H1 (cell line): ENCODE data around the gene RSKR. TPM values are rescaled to one million over a fixed set of nuclear protein-coding genes. Genes with fewer than 3 reads are reported as not detected.
A peak's percentile ranks its signal among the peaks of the same experiment; 100 is the strongest.

Experiments
- CTCF ChIA-PET: fragments of 300-600 bp; sonication (Branson Sonifier 250); formaldehyde crosslinking; loops from one replicate; lab custom pipeline; 2021; ENCODE audit not compliant: partially characterized antibody; lab: Charles Lee
- POLR2A ChIA-PET: fragments of 300-600 bp; sonication (Branson Sonifier 250); formaldehyde crosslinking; loops from one replicate; lab custom pipeline; 2021; ENCODE audit warnings: inconsistent platforms; ENCODE audit not compliant: partially characterized antibody; lab: Charles Lee
- DNase-seq, 2 experiments: peaks; one replicate each; pipeline versions ENCODE4 v3.0.0 to v3.0.0-alpha.2; 2010 to 2022; ENCODE audit warnings: low spot score in 2 of 2, low read depth in 1 of 2, mixed read lengths in 1 of 2
- FAIRE-seq: peaks from 2 replicates; lab custom pipeline; 2011; peaks lifted over from hg19 to GRCh38; lab: Jason Lieb, UNC
- H2AFZ ChIP-seq: 2 replicates; pipeline ENCODE4 v1.8.1; 2012; ENCODE audit warnings: low read length, inconsistent platforms
- H2AK5ac ChIP-seq: 2 replicates; pipeline ENCODE4 v1.6.1; 2013; ENCODE audit warnings: low read depth, low read length
- H2BK120ac ChIP-seq: replicated peaks from 2 replicates; pipeline ENCODE3; 2013; ENCODE audit warnings: low read depth, low read length, inconsistent platforms
- H2BK12ac ChIP-seq: 2 replicates; pipeline ENCODE4 v1.6.1; 2013; ENCODE audit warnings: low read depth, low read length
- H2BK15ac ChIP-seq: 2 replicates; pipeline ENCODE4 v1.6.1; 2013; ENCODE audit warnings: low read length
- H2BK20ac ChIP-seq: 2 replicates; pipeline ENCODE4 v1.6.1; 2013; ENCODE audit warnings: low read length
- H2BK5ac ChIP-seq: 2 replicates; pipeline ENCODE4 v1.6.1; 2013; ENCODE audit warnings: low read depth, low read length
- H3K14ac ChIP-seq: 2 replicates; pipeline ENCODE4 v1.6.1; 2013; ENCODE audit warnings: inconsistent platforms; ENCODE audit not compliant: insufficient read length
- H3K18ac ChIP-seq: 2 replicates; pipeline ENCODE4 v1.6.1; 2013; ENCODE audit warnings: low read length; ENCODE audit errors: extremely low read depth
- H3K23ac ChIP-seq: 2 replicates; pipeline ENCODE4 v1.6.1; 2013; ENCODE audit warnings: inconsistent platforms; ENCODE audit not compliant: insufficient read length
- H3K23me2 ChIP-seq: 2 replicates; pipeline ENCODE4 v1.6.1; 2013; ENCODE audit warnings: low read depth, low read length
- H3K27ac ChIP-seq: 2 replicates; pipeline ENCODE4 v1.6.1; 2011; ENCODE audit warnings: low read depth, low read length, inconsistent platforms
- H3K27me3 ChIP-seq, 4 experiments: replicated peaks in 1 of 4; 1 replicate in 1 of 4; 2 replicates in 3 of 4; pipeline versions ENCODE4 v1.6.1 to v1.8.1; 2011 to 2013; ENCODE audit warnings: low read length in 3 of 4, mild to moderate bottlenecking in 3 of 4, inconsistent platforms in 2 of 4, mixed read lengths in 2 of 4, moderate library complexity in 1 of 4; ENCODE audit not compliant: control insufficient read depth in 3 of 4, insufficient read depth in 3 of 4; ENCODE audit errors: extremely low read depth in 1 of 4
- H3K36me3 ChIP-seq, 4 experiments: 2 replicates each; pipeline versions ENCODE4 v1.6.1 to v1.8.1; 2011 to 2013; ENCODE audit warnings: mild to moderate bottlenecking in 4 of 4, low read length in 3 of 4, moderate library complexity in 2 of 4, control low read depth in 1 of 4, inconsistent platforms in 1 of 4; ENCODE audit not compliant: insufficient read depth in 4 of 4, control insufficient read depth in 2 of 4
- H3K4ac ChIP-seq: replicated peaks from 2 replicates; pipeline ENCODE3; 2013; ENCODE audit warnings: low read length, low read depth, mixed read lengths, inconsistent platforms; ENCODE audit not compliant: insufficient read length
- H3K4me1 ChIP-seq, 4 experiments: replicated peaks in 1 of 4; 1 replicate in 1 of 4; 2 replicates in 3 of 4; pipeline versions ENCODE4 v1.6.1 to v1.8.1; 2011 to 2013; ENCODE audit warnings: low read length in 3 of 4, inconsistent platforms in 2 of 4, mixed read lengths in 1 of 4; ENCODE audit not compliant: insufficient read depth in 4 of 4, control insufficient read depth in 3 of 4
- H3K4me2 ChIP-seq, 2 experiments: 2 replicates each; pipeline versions ENCODE4 v1.6.1 to v1.8.1; 2011 to 2013; ENCODE audit warnings: low read depth in 2 of 2, low read length in 2 of 2, control low read depth in 1 of 2, inconsistent platforms in 1 of 2, mild to moderate bottlenecking in 1 of 2; ENCODE audit not compliant: insufficient read depth in 1 of 2
- H3K4me3 ChIP-seq, 4 experiments: fragments of 200-600, 300-600 bp in 1 of 4; sonication (generic), shearing (Covaris generic), sonication (Bioruptor Twin) in 1 of 4; 2 replicates each; pipeline versions ENCODE4 v1.5.1 to v1.8.1; 2011 to 2016; ENCODE audit warnings: low read length in 4 of 4, low read depth in 3 of 4, control low read depth in 2 of 4, inconsistent platforms in 2 of 4, mild to moderate bottlenecking in 2 of 4, mixed read lengths in 1 of 4, moderate library complexity in 1 of 4; ENCODE audit not compliant: insufficient read depth in 2 of 4; ENCODE audit errors: extremely low read depth in 1 of 4
- H3K56ac ChIP-seq: replicated peaks from 2 replicates; pipeline ENCODE3; 2013; ENCODE audit warnings: low read depth, mild to moderate bottlenecking, mixed read lengths, low read length, inconsistent platforms; ENCODE audit not compliant: insufficient read length
- H3K79me1 ChIP-seq: 2 replicates; pipeline ENCODE4 v1.6.1; 2013; ENCODE audit warnings: low read depth, low read length, control low read depth
- H3K79me2 ChIP-seq, 2 experiments: 2 replicates each; pipeline versions ENCODE4 v1.6.1 to v1.8.1; 2012 to 2013; ENCODE audit warnings: low read length in 2 of 2, mild to moderate bottlenecking in 2 of 2, inconsistent platforms in 1 of 2; ENCODE audit not compliant: insufficient read depth in 2 of 2, control insufficient read depth in 1 of 2
- H3K9ac ChIP-seq, 4 experiments: replicated peaks in 1 of 4; 1 replicate in 1 of 4; 2 replicates in 3 of 4; pipeline versions ENCODE4 v1.6.1 to v1.8.1; 2011 to 2013; ENCODE audit warnings: low read depth in 3 of 4, low read length in 3 of 4, control low read depth in 2 of 4, mild to moderate bottlenecking in 2 of 4, moderate library complexity in 2 of 4, inconsistent platforms in 1 of 4; ENCODE audit errors: extremely low read depth in 1 of 4
- H3K9me3 ChIP-seq, 2 experiments: 2 replicates each; pipeline versions ENCODE4 v1.6.1 to v1.8.1; 2012 to 2013; ENCODE audit warnings: mild to moderate bottlenecking in 2 of 2, moderate library complexity in 2 of 2, control low read depth in 1 of 2, inconsistent platforms in 1 of 2, low read depth in 1 of 2, low read length in 1 of 2, mixed read lengths in 1 of 2; ENCODE audit not compliant: insufficient read depth in 2 of 2
- H4K20me1 ChIP-seq, 2 experiments: replicated peaks in 1 of 2; 2 replicates each; pipeline versions ENCODE3 to v1.8.1; 2011 to 2013; ENCODE audit warnings: inconsistent platforms in 2 of 2, low read length in 2 of 2, mild to moderate bottlenecking in 1 of 2; ENCODE audit not compliant: insufficient read depth in 2 of 2, control insufficient read depth in 1 of 2
- H4K5ac ChIP-seq: 2 replicates; pipeline ENCODE4 v1.6.1; 2013; ENCODE audit warnings: low read length, low read depth, mixed read lengths, inconsistent platforms; ENCODE audit not compliant: insufficient read length
- H4K8ac ChIP-seq: 2 replicates; pipeline ENCODE4 v1.8.0; 2013; ENCODE audit warnings: mild to moderate bottlenecking, moderate library complexity, low read length, inconsistent platforms; ENCODE audit not compliant: insufficient read depth; ENCODE audit errors: extremely low read depth
- H4K91ac ChIP-seq: replicated peaks from 2 replicates; pipeline ENCODE3; 2013; ENCODE audit warnings: low read length, mixed read lengths, inconsistent platforms; ENCODE audit not compliant: insufficient read length
- BRCA1 ChIP-seq: IDR thresholded peaks from 2 replicates; pipeline ENCODE4 v1.6.1; 2012; ENCODE audit warnings: low read depth, low read length, improper control_type of control experiment
- CTBP2 ChIP-seq: IDR thresholded peaks from 2 replicates; pipeline ENCODE4 v1.7.0; 2011; ENCODE audit warnings: borderline replicate concordance, mild to moderate bottlenecking, moderate library complexity, mixed read lengths, low read length; ENCODE audit not compliant: insufficient read depth, insufficient read length
- NANOG ChIP-seq: IDR thresholded peaks from 2 replicates; pipeline ENCODE4 v1.6.1; 2011; ENCODE audit warnings: low read length, low read depth, mild to moderate bottlenecking, inconsistent platforms; ENCODE audit not compliant: insufficient read depth, poor library complexity, severe bottlenecking
- NRF1 ChIP-seq: IDR thresholded peaks from 2 replicates; pipeline ENCODE4 v1.6.1; 2011; ENCODE audit warnings: mild to moderate bottlenecking, low read depth, low read length, improper control_type of control experiment
- PHF8 ChIP-seq: fragments of 200-600 bp; sonication (generic); conservative IDR thresholded peaks from 2 replicates; pipeline ENCODE4 v1.7.1; 2012; ENCODE audit warnings: low read depth, mild to moderate bottlenecking, inconsistent platforms, low read length, moderate library complexity
- RAD21 ChIP-seq, 2 experiments: IDR thresholded peaks in 1 of 2; conservative IDR thresholded peaks in 1 of 2; 2 replicates each; pipeline ENCODE4 v1.6.1; 2011; ENCODE audit warnings: low read depth in 2 of 2, low read length in 2 of 2, improper control_type of control experiment in 1 of 2, inconsistent platforms in 1 of 2, mild to moderate bottlenecking in 1 of 2, moderate library complexity in 1 of 2
- RNF2 ChIP-seq: fragments of 200-900, 300-1000 bp; sonication (generic); IDR thresholded peaks from 2 replicates; pipeline ENCODE4 v1.7.1; 2016; ENCODE audit warnings: borderline replicate concordance, low read depth, mild to moderate bottlenecking, antibody characterized with exemption, low read length; ENCODE audit not compliant: poor library complexity, severe bottlenecking; ENCODE audit errors: missing control alignments
- SP2 ChIP-seq: IDR thresholded peaks from 2 replicates; pipeline ENCODE4 v1.6.1; 2012; ENCODE audit warnings: mild to moderate bottlenecking, low read length, inconsistent platforms
- YY1 ChIP-seq: IDR thresholded peaks from 2 replicates; pipeline ENCODE4 v1.6.1; 2011; ENCODE audit warnings: low read depth, mild to moderate bottlenecking, low read length
- ZNF274 ChIP-seq: IDR thresholded peaks from 2 replicates; pipeline ENCODE4 v1.7.0; 2012; ENCODE audit warnings: low read length, borderline replicate concordance; ENCODE audit errors: extremely low read depth
- WGBS, 2 experiments: shearing (Covaris generic) in 1 of 2; methylation state at CpG; one replicate each; pipeline versions ENCODE4 v1.1.6 to v1.1.7; 2013 to 2015; ENCODE audit warnings: low lambda C conversion rate in 2 of 2, mixed read lengths in 2 of 2, inconsistent platforms in 1 of 2, low coverage in 1 of 2, missing lambda C conversion rate in 1 of 2; ENCODE audit not compliant: insufficient replicate concordance in 2 of 2, insufficient coverage in 1 of 2, insufficient read length in 1 of 2; ENCODE audit errors: extremely low coverage in 1 of 2, missing lambda C conversion rate in 1 of 2; 5-methylcytosine and 5-hydroxymethylcytosine counted together
- polyA plus RNA-seq, 7 experiments: library from polyadenylated mRNA; depleted of rRNA in 3 of 7; stranded (reverse) in 5 of 7; unstranded in 2 of 7; fragments of >200 nt in 5 of 7; fragments of 200-250 nt in 2 of 7; gene quantifications; 1 replicate in 5 of 7; 2 replicates in 1 of 7; 4 replicates in 1 of 7; pipeline versions ENCODE4 v1.2.1 to v1.2.3, GENCODE V29; 2011 to 2013; ENCODE audit warnings: missing spikeins in 2 of 7, mixed read lengths in 2 of 7
- total RNA-seq: library from RNA; stranded (reverse); fragmentation: NEBNext Ultra II Directional; extraction: Animal tissue kit (Norgen Biotek cat#: 25700); gene quantifications from 2 replicates; pipeline ENCODE4 v1.2.1, GENCODE V29; 2021

The RSKR gene
- total and polyA plus RNA-seq, 2 of the 8 experiments (the other 6 are each of a cell fraction or from before 2014, with no cell fraction given) = 24.1 to 28.5 TPM

GRCh38 chr17:28646039-28646754, 32.2 kb upstream of the RSKR start:
- no peaks in the 10 kb centered on the region for H3K27me3 ChIP-seq
- H3K79me1 ChIP-seq = peaks cover 4% of the 10 kb centered on the region
- no peak overlapping the region for H3K27ac ChIP-seq
- H3K4me2 ChIP-seq = peak overlapping the region in 1 of 2 experiments; percentile 89; a peak in 1 of 4 replicates
- TF ChIP-seq NANOG = no peak
- TF ChIP-seq CTBP2 = no peak
- no peak for TF ChIP-seq PHF8
- TF ChIP-seq SP2 = no peak
- TF ChIP-seq ZNF274 = no peak
- no peak for TF ChIP-seq RAD21 (IDR thresholded peaks at IDR 0.05 in 1 of 2, conservative IDR thresholded peaks at IDR 0.05 in 1 of 2; ENCODE audit: low read depth in 2 of 2, low read length in 2 of 2)
- no peak for TF ChIP-seq BRCA1
- TF ChIP-seq RNF2 = no peak
- TF ChIP-seq NRF1 = no peak
- TF ChIP-seq YY1 = no peak
- no peak overlapping the region for H4K91ac ChIP-seq
- WGBS, 2 experiments = 89% methylated on average over 12 of the region's 12 CpGs; no CpG with 5 or more reads in 1 of the 2 experiments
- H3K79me2 ChIP-seq = peaks cover 3 to 27% of the 10 kb centered on the region in 2 experiments; a peak in 3 of 4 replicates
- FAIRE-seq (no peak), DNase-seq (no peak)
- ChIA-PET POLR2A (interaction anchor here (0.8 to 4.7 kb wide), 14 partner anchors 9 to 78 kb away, joined by 3 to 55 read pairs (median 5); partner anchors contain the start of genes ALDOC, PROCA1, SDF2 and SUPT6H), CTCF (interaction anchor here (0.8 to 7.9 kb wide), 16 partner anchors 10 to 307 kb away, joined by 3 to 54 read pairs (median 4); partner anchors contain the start of genes SDF2 and SUPT6H)
- peaks cover 0 to 7% of the 10 kb centered on the region in 2 experiments for H4K20me1 ChIP-seq
- no peak overlapping the region for H2BK20ac ChIP-seq
- 0 out of 7 replicates have a peak, but pooled peaks cover 0 to 2% (median under 1%) of the 10 kb centered on the region in 4 experiments for H3K4me1 ChIP-seq
- H3K14ac ChIP-seq = no peak overlapping the region
- H3K4me3 ChIP-seq = peak overlapping the region in 1 of 4 experiments; percentile 84; a peak in 1 of 8 replicates
- H2BK120ac ChIP-seq = no peak overlapping the region
- peak overlapping the region; percentile 10 for H3K4ac ChIP-seq
- H3K9me3 ChIP-seq = no peaks in the 10 kb centered on the region
- peak overlapping the region; percentile 46; the same call in 1 of the 2 replicates for H2AK5ac ChIP-seq
- no peak overlapping the region for H2AFZ ChIP-seq
- peaks cover 5% of the 10 kb centered on the region; the same call in 1 of the 2 replicates for H3K23me2 ChIP-seq
- H2BK5ac ChIP-seq = peak overlapping the region; percentile 82; the same call in 1 of the 2 replicates
- H3K18ac ChIP-seq = no peak overlapping the region
- no peak overlapping the region for H3K23ac ChIP-seq
- peaks cover 10 to 33% (median 29%) of the 10 kb centered on the region in 4 experiments for H3K36me3 ChIP-seq
- no peak overlapping the region for H3K56ac ChIP-seq
- no peak overlapping the region for H4K5ac ChIP-seq
- H4K8ac ChIP-seq = no peak overlapping the region
- H2BK12ac ChIP-seq = peak overlapping the region; percentile 87
- peak overlapping the region; percentile 83; the same call in 1 of the 2 replicates for H2BK15ac ChIP-seq
- peak overlapping the region in 1 of 4 experiments; percentile 31; a peak in 2 of 7 replicates for H3K9ac ChIP-seq
